Measurements from ENCODE around the gene TBX21. TPM values are rescaled to one million over a fixed set of nuclear protein-coding genes. Genes with fewer than 3 reads are reported as not detected.

Gene TBX21
- total and polyA plus RNA-seq, 2 of the 4 experiments (the other 2 are of a cell fraction) = not detected

GRCh38 chr17:47707056-47707804 is 25.8 kb upstream of the TBX21 start:
- Histone ChIP-seq H2AK9ac (replicated peaks; ENCODE audit: low read depth, low read length, poor library complexity) (peak overlapping the region; percentile 8), H2AK5ac (ENCODE audit: low read depth, low read length) (no peak overlapping the region), H3K4me2 (ENCODE audit: low read depth, low read length) (no peak overlapping the region), H3K23ac (ENCODE audit: low read depth, low read length) (0 out of 2 replicates have a peak overlapping the region, but pooled peaks have one; percentile 3), H3K14ac (replicated peaks; ENCODE audit: low read depth, low read length) (no peak overlapping the region), H3K4me1 (ENCODE audit: control insufficient read depth, insufficient read depth, low read length) (0 out of 2 replicates have a peak, but pooled peaks cover 1% of the 10 kb centered on the region), H3K4ac (ENCODE audit: low read depth, low read length) (no peak overlapping the region), H3K79me1 (ENCODE audit: low read depth in 1 of 2, low read length in 2 of 2) (no peaks in the 10 kb centered on the region), H2BK5ac (ENCODE audit: low read depth, low read length, poor library complexity, severe bottlenecking) (no peak overlapping the region), H4K5ac (ENCODE audit: low read depth, low read length) (no peak overlapping the region), H3K9ac (ENCODE audit: low read depth, low read length) (no peak overlapping the region), H3K27me3 (ENCODE audit: control insufficient read depth, insufficient read depth, low read length) (peaks cover 4% of the 10 kb centered on the region), H3K9me3 (ENCODE audit: control insufficient read depth, insufficient read depth, low read length) (no peaks in the 10 kb centered on the region), H2AFZ (replicated peaks; ENCODE audit: low read length, poor library complexity) (peak overlapping the region; percentile 8), H3K18ac (ENCODE audit: low read depth, low read length) (no peak overlapping the region), H4K20me1 (ENCODE audit: insufficient read depth, low read length) (peaks cover 10% of the 10 kb centered on the region), H3K36me3 (ENCODE audit: control insufficient read depth, insufficient read depth, low read length) (peaks cover 15% of the 10 kb centered on the region; the same call in 1 of the 2 replicates), H3K27ac (ENCODE audit: insufficient read depth, low read length) (no peak overlapping the region), H3K9me1 (ENCODE audit: insufficient read depth, low read length) (peaks cover 3% of the 10 kb centered on the region; the same call in 1 of the 2 replicates), H2BK20ac (ENCODE audit: low read depth, low read length) (no peak overlapping the region), H2BK120ac (ENCODE audit: low read depth, low read length) (no peak overlapping the region), H4K91ac (ENCODE audit: insufficient read depth, low read depth, low read length) (no peak overlapping the region), H2BK15ac (ENCODE audit: low read depth, low read length) (no peak overlapping the region), H4K8ac (ENCODE audit: low read depth in 2 of 2, low read length in 2 of 2) (no peak overlapping the region), H3K4me3 (ENCODE audit: insufficient read depth, low read depth, low read length) (no peak overlapping the region), H3K56ac (ENCODE audit: extremely low read depth, insufficient read depth, low read length) (no peak overlapping the region)
- intact Hi-C loops (cut with micrococcal nuclease) = no loop called here
- dilution Hi-C loops (cut with HindIII; ENCODE audit: low sequenced_read_pairs, unreplicated experiment) = no loop called here
- DNase-seq (peak; percentile 55), ATAC-seq (ENCODE audit: low read depth) (no peak)
- WGBS, 2 experiments (ENCODE audit: extremely low coverage in 2 of 2, insufficient read length in 1 of 2) = no CpG with 5 or more reads among the region's 4 CpGs
- BruUV-seq (replicated peaks) = no TSS peak
- POLR2A ChIA-PET (ENCODE audit: unreplicated experiment) = no interaction called here
- CTCF ChIA-PET = interaction anchor here (1.0 to 1.5 kb wide), 2 partner anchors 8 to 11 kb away, joined by 3 to 8 read pairs; no protein-coding TSS in a partner anchor
- peak; percentile 29; the same call in 1 of the 2 replicates for TF ChIP-seq CEBPB (IDR thresholded peaks at IDR 0.05; ENCODE audit: low read depth, low read length)
- no peak for TF ChIP-seq MAZ (IDR thresholded peaks at IDR 0.05; ENCODE audit: borderline replicate concordance, low read depth, low read length)
- no peak for TF ChIP-seq CHD1 (IDR thresholded peaks at IDR 0.05; ENCODE audit: low read depth, low read length)
- in situ Hi-C loops (cut with MboI; ENCODE audit: low sequenced_read_pairs) = no loop called here

All from IMR-90 (cell line).